Fibroblast of skin of scalp (primary cell): ENCODE data around the gene SERPINB6.
A peak's percentile ranks its signal among the peaks of the same experiment; 100 is the strongest.
"Not testable (repeated sequence)": the region's sequence is repeated elsewhere in the genome, so short reads cannot be mapped to it uniquely, and the experiment has no call there.

Source experiments
- DNase-seq: peaks from one replicate; pipeline ENCODE4 v3.0.0-alpha.2; 2013

SERPINB6 gene

DNA sequence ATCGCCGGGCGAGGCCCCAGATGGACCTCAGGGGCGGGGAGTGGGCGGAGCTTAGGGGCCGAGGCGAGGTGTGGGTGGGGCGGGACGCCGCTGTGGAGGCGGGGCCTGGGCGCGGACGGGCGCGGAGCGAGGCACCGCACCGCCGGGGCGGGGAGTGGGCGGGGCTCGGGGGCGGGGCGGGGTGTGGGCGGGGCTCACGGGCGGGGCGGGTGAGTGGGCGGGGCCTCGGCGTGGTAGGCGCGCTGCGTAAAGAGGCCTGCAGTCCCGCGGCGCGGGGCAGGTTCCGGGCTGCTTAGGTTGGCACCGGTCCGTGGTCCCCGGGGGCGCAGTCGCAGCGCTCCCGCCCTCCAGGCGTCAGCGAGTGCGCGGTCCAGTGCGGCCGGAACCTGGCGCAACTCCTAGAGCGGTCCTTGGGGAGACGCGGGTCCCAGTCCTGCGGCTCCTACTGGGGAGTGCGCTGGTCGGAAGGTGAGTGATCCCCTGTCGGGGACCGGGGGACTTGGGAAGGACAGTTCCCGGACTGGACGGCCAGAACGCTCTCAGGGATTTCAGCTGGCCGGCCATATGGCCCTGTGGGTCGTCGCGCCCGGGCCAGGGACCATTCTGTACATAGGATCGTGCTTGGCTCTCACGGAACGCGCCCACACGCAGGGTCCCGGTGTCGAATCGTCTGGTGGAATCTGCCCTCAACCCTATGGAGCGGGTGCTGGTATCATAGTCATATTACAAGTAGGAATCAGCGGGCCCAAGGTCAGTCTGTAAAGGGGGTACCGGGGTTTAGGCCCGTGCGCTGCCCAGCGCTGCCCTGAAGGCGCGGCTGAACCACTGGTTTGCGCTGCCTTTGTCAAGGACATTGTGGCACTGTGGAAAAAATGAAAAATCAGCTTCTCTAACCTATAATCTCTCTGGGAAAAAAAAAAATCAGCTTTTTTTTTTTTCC is 28.5 kb upstream of the SERPINB6 start, which contains the start of gene NQO2:
Gene NQO2, plus strand, starts transcription at position 277 of the 940 bp plus-strand sequence. CDS start 6,659 bp downstream, outside the sequence.
- peak; percentile 85 for DNase-seq

DNA sequence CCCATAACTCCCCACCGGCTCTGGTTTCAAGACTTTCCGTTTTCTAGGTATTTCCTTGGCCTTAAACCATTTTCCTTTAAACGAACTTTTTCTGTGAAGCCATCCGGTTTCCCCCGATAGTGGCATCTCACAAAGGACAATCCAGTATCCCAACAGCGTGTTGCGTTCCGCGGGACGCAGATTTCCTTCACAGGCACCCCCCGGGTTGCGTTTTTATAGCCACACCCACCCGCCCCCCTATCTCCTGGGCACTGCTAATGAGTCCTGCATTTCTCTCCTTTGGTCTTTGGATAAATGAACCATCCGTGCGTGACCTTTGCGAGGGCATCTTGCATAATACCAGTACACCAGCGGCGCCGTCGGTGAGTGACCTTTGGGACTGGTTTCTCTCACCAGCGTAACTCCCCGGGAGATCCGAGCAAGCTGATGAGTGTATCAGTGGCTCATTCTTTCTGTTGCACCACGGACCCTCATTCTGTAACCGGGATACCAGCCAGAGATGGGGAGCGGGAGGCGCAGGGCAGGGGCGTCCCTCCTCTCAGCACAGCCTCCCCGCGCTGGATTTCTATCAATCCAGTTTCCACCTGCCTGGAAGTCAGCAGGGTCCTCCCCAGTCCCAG is 27.7 kb upstream of the SERPINB6 start:
- DNase-seq = no peak

DNA sequence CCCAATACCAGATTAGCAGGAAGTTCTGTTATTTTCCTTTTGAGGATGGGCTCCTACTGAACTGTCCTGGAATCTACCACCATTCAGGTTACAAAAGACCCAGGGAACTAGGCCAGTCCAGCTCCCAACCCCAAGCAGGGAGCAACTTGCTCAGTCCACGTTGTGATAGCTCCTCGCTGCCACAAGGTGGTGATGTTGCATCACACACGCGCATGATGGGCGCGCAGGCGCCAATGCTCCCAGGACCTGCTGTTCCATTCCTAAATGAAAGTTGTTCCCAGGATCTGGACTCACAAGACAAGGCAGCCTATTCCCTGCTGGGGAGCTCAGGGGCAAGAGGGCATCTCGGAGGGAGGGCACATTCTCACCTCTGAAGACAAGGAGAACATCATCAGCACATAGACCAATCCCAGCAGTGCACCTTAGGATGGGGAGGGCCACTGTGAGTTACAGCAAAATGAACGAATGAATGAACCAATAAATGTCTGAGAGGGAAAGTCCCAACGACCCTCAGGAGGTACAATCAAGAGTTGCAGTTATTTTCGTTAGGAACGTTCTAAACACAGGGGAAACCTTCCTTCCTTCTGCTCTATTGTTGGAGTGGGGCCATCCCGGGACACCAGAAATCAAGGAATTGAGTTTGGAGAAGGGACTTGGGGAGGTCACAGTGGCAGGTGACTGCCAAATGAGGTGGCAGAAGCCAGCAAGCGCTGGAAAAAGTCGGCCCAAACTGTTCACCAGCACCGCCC is 27.1 kb upstream of the SERPINB6 start:
- not testable (repeated sequence) for DNase-seq

DNA sequence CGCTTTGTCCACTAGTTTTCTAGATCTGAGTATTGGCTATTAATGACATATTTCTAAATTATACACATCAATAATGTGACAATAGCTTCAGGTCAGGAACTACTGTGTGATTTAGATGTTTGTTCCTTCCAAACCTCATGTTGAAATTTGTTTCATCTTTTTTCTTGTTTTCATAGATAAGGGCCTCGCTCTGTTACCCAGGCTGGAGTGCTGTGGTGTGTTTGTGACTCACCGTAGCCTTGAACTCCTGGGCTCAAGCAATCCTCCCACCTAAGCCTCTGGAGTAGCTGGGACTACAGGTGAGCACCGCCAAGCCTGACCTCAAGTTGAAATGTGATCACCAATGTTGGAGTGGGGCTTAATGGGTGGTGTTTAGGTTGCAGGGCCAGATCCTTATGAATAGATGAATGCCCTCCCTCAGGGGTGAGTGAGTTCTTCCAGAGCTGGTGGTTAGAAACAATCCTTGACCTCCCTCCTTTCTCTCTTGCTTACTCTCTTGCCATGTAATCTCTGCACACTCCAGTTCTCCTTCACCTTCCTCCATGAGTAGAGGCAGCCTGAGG is 22.5 kb upstream of the SERPINB6 start:
- DNase-seq = no peak

DNA sequence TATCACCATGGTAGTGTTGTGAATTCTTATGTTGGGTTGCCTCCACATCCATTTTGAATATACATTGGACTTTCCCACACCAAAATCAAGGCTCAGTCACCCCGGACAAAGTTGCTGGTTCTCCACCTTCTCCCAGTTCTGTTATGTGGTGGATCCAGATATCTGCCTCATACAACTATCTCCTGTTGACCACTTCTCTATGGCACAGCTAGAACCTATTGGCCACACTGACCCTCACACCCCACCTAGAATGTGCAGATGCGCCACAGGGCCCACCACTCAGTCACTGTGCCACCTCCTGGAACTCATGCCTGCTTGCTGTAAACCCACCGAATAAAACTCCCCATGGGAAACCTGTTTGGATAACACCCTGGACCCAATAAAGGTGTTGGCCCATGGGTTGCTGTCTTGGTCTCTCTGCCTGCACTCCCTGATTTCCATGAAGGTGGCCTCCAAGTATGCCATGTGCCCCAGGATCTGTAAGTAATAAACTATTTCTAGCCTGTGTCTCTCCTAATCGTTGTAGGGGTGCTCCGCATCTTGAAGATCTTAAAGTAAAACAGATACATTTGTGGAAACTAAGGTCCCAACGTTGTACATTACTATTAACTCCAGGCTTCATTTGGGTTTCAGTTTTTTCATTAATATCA is 21.1 kb upstream of the SERPINB6 start:
- no peak for DNase-seq

DNA sequence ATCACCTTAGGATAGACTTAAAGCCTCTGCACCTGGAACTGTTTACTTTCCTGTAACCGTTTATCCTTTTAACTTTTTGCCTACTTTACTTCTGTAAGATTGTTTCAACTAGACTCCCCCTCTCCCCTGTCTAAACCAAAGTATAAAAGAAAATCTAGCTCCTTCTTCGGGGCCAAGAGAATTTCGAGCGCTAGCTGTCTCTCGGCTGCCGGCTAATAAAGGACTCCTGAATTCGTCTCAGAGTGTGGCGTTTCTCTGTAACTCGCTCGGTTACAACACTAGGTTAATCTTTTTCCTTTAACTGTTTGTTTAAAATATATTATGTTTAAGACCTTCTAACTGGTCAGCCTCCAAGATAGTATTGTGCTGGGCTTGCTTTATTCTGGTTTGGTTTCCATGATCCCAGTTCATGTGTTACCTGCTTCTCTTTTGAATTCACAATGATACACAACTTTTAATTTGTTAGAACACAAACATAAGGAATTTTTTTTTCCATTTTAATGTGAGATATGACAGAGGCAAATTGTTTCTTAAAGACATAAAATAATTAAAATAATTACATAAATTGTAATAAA is 19.7 kb upstream of the SERPINB6 start:
- DNase-seq = no peak

DNA sequence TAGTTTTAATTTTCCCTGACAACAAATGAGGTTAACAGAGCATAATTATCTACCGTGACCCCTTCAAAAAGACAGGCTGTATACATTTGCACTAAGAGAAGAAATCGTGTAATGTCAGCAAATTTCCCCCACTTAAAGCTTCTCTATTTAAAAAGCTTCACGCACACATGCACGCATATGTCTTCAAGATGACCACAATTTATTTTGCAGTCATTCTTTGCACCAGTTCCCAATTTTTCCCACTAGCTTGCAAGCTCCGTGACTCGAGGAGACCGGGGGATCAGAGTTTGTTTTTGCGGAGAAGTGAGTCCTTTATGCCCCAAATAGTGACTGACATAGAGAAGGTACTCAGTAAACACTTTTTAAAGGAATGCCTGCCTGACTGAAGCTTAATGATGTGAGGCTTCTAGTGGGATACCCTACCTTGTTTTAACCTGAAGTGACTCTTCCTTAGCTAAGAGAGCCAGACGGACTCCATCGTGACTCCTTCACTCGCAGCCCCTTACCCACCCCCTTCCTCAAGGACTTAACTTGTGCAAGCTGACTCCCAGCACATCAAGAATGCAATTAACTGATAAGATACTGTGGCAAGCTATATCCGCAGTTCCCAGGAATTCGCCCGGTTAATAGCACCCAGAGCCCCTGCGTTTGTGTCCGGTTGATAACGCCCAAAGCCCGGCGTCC is 19.0 kb upstream of the SERPINB6 start:
- DNase-seq = no peak

DNA sequence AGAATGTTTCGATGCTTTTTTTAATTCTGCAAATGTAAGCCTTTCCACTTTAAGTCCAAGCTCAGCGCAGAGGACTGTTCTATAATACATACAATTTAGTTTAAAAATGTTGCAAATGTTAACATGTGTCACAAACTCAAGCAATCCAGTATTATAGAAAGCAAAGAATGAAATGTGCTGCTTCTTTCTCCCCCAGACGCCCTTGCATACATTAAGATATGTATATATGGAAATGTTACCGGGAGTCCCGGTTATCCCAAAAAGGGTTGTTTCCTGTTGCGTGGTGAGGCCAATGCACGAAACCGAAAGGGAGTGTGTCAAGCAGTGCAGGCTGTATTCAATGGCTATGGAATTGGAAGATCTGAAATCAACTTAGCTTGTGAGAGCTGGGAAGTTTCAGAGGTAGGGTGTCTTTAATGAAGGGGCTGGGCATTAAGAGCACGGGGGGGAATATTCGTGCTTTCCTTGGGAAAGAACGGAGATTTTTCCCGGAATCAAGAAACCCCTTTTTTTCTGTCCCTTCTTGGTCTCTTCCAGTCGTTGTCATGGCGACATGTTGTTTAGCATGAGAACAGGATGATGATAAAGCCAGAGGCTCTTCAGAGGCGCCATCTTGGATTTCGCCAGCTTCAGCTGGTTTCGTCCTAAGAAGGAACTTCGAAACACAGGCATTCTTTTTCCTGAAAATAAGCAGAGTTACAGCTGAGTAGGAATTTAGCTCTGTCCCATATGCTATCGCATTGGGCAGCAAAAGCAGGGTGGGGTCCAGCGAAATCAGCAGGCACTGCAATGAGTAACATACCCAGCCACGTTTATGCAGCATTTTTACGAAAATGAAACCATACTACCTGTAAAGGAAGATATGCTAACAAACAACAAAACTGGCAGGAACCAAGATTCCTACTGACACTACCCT is 18.2 kb upstream of the SERPINB6 start:
- DNase-seq = peak; percentile 96

DNA sequence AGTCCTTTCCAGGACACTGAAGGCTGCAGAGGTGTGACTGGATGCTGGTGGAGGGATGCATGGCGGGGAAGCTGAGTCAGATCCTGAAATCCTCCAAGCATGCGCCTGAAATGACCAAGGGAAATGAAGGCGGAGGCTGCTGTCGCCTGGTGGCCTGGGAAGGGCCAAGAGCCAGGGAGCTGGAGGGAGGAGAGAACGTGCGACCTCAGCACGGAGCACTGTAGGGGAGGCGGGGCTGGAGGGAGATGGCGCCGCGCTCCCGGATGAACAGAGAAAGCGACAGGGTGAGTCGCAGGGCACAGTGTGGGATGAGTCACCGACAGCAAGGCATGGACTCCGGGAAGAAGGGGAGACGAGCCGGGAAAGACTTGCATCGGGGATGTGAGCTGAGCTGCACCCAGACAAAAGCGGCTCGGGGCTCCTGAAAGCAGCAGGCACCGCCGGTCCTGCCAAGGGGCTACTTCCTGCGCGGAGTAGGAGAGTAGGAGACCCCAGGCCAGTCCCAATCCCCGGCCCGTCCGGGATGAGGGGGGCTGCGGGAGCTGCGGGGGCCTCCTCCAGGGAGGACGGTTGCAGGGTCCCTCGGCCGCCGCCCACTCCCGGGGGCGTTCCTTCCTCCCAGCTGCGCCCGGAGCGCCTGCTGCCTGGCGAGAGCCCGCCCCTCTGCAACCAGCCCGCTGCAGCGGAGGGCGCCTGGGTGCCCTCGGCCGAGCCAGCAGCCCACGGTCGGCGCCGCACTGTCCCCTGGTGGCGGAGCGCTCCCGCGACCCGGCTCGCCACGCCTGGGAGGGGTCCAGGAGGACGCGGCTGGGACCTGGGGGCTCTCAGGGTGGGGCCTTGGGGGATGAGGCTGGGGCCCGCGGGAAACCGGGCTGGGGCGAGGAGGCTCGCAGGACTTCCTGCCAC is 17.3 kb upstream of the SERPINB6 start:
- peak; percentile 98 for DNase-seq

DNA sequence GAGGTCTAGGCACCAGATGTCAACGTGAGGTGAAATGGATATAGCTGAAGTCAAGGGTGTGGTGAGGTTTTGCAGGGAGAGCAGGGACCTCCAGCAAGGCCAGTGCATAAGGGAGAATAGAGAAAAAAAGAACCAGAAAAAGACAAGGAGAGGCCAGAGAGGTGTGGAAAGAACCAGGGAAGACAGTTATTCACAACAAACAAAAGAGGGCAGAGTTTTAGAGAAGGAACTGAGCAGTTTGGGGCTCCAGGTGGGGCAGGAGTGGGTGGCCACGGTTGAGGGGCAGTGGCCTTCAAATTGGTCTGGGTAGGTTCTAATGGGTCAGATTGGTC is 16.7 kb upstream of the SERPINB6 start:
- DNase-seq = no peak

DNA sequence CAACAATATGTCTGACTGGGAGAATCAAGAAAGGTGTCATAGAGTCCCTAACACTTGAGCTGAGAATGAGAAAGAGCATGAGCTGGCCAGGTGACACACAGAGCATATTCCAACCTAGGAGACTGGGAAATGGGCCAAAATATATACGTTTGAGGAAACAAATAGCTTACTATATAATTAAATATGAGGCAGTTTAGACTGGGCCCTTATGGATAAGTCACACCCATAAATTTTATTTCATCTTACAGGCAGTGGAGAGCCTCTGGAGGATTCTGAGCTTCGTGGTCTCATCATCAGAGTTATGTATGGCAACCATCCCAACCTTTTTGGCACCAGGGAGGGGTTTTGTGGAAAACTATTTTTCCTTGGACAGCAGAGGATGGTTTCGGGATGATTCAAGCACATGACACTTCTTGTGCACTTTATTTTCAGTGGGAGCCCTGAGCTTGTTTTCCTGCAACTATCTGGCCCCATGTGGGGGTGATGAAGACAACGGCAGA is 15.4 kb upstream of the SERPINB6 start:
- peak; percentile 98 for DNase-seq

DNA sequence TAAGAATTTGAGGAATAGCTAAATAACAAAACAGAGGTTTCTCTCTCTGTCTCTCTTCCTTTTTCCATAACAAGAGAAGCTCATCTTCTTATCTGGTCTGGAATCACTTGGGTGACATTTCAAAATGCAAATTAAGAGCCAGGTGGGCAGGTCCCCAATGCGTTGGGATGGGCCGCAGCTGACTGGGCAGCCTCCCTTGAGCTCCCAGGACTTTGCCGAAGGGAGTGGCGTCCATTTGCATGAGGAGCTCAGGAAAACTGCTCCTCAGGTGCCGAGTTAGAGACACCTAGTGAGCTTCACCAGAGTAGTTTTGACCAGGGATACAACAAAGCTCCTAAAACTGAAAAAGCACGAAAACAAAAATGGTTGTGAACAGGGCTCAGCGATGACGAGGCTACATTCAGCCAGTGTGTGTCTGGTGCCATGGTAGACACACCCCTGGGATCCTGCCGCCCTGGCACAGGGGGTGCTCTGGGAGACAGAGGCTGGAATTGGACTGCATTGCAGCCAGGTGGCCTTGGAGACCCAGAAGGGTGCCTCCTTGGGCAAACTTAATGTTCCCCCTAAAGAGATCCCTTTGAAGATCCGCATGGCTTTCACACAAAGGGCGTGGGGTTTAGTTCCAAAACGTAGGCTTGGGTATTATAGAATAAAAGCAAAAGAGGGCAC is 13.5 kb upstream of the SERPINB6 start:
- no peak for DNase-seq

DNA sequence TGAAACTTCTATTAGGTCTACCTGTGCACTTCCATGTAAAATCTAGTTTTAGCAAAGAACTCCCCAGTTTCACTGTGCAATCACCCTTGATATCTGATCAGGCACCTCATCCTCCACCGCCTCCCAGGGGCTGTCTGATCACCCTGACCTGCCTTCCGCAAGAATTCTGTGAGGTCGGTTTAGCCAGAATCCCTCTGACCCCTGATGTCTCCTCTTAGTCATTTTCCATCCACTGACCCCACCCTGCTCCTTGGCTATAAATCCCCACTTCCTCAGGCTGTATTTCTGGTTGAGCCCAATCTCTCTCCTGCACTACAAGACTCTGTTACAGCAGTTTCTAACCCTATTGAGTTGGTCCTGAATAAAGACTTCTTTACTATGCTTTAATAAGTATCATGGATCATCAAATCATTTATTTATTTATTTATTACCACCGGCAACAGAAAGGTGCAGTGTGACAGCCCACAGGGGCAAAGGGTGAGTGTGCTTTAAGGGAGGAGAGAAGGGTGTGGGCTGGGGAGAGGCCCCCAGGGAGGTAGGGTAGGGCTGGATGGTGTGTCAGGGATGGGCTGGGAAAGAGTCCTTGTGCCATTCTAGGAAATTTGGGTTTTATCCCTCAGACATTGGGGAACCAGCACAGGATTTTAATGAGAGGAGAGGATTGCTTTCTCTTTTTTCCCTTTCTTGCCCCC is 11.2 kb upstream of the SERPINB6 start:
- no peak for DNase-seq

DNA sequence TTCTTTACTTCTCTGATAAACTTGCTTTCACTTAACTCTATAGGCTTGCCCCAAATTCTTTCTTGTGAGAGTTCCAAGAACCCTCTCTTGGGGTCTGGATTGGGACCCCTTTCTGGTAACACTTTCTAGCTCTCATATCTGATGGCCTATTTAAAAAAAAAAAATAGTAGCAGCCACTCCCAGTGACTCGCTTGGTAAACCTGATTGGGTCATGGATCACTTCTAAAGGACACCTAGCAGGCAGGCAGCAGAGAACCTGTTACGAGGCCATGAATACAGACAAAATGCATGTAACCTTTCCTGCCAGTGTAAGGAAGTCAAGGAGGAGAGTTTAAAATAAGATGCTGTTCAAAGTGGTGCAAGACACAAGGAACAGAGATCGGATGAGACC is 9.1 kb upstream of the SERPINB6 start:
- no peak for DNase-seq

DNA sequence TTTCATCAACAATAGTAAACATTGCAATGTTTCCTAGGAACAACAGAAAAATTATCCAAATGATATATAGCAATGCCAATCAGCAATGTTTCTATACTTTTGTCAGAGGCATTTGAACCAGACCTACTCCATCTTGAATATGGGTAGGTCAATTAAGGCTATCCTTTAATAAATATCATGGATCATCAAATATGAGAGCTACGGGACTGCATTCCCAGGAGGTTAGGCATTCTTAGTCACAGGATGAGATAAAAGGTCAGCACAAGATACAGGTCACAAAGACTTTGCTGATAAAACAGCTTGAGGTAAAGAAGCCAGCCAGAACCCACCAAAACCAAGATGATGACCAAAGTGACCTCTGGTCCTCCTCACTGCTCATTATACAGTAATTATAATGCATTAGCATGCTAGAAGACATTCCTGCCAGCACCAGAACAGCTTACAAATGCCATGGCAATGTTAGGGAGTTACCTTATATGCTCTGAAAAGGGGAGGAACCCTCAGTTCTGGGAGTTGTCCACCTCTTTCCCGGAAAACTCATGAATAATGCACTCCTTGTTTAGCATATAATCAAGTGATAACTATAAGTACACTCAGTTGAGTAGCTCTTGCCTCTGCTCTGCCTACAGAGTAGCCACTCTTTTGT is 8.6 kb upstream of the SERPINB6 start:
- DNase-seq = no peak

DNA sequence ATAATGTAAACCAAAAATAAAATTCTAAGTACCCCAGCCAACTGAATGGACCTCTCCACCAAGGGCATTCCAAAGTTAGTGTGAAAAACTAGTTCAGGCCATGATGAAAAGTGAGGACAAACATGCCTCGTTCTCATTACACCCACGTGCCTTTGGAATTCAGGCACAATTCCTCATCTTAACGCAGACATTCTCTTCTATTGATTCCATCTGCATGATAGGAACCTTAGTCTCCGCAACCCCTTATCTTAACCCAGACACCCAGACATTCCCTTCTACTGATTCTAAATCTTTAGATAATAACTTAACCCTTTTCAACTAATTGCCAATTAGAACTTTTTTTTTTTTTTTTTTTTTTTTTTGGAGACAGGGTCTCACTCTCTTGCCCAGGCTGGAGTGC is 7.6 kb upstream of the SERPINB6 start:
- DNase-seq = no peak
